B cell (primary cell): ENCODE data around the gene CPEB3. TPM values are rescaled to one million over a fixed set of nuclear protein-coding genes. Genes with fewer than 3 reads are reported as not detected.

Experiments used
- ATAC-seq: fragments of 200-7000 bp; cut with Tn5 transposase; one replicate; pipeline ENCODE4 v1.10.0; 2021; ENCODE audit warnings: low read depth, mild to moderate bottlenecking, moderate number of reproducible peaks, moderate library complexity
- CTCF ChIA-PET: fragments of 350-600 bp; sonication (Branson Sonifier 250); formaldehyde crosslinking; loops from one replicate; lab custom pipeline; 2021; ENCODE audit warnings: antibody characterized with exemption, inconsistent platforms; lab: Charles Lee
- POLR2A ChIA-PET: fragments of 350-600 bp; sonication (Branson Sonifier 250); formaldehyde crosslinking; loops from one replicate; lab custom pipeline; 2021; ENCODE audit warnings: antibody characterized with exemption; lab: Charles Lee
- DNase-seq: peaks from one replicate; pipeline ENCODE4 v3.0.0; 2013
- H2AFZ ChIP-seq: 2 replicates; pipeline ENCODE4 v1.6.1; 2012; ENCODE audit warnings: mild to moderate bottlenecking, low read depth, low read length; ENCODE audit not compliant: insufficient read depth, poor library complexity, severe bottlenecking
- H3K27ac ChIP-seq, 2 donors: 1 replicate in 1 of 2; 2 replicates in 1 of 2; pipeline ENCODE4 v1.5.1; 2012 to 2013; ENCODE audit warnings: low read length in 2 of 2, mild to moderate bottlenecking in 2 of 2, moderate library complexity in 1 of 2
- H3K27me3 ChIP-seq, 4 experiments: fragments of 200-600 bp in 1 of 4; sonication (generic) in 1 of 4; replicated peaks in 1 of 4; 1 replicate in 2 of 4; 2 replicates in 2 of 4; pipeline versions ENCODE4 v1.6.1 to v1.7.0; 2013 to 2016; ENCODE audit warnings: low read length in 3 of 4, mild to moderate bottlenecking in 2 of 4, mixed read lengths in 1 of 4, moderate library complexity in 1 of 4; ENCODE audit not compliant: insufficient read depth in 4 of 4, control insufficient read depth in 3 of 4; ENCODE audit errors: control extremely low read depth in 1 of 4
- H3K36me3 ChIP-seq, 2 experiments: replicated peaks in 1 of 2; 1 replicate in 1 of 2; 2 replicates in 1 of 2; pipeline versions ENCODE4 v1.6.1 to v1.7.1; 2013; ENCODE audit warnings: low read length in 1 of 2; ENCODE audit not compliant: insufficient read depth in 2 of 2, control insufficient read depth in 1 of 2; ENCODE audit errors: control extremely low read depth in 1 of 2, extremely low read depth in 1 of 2
- H3K4me1 ChIP-seq, 2 donors: fragments of 200-600 bp in 1 of 2; sonication (generic) in 1 of 2; 1 replicate in 1 of 2; 2 replicates in 1 of 2; pipeline versions ENCODE4 v1.5.1 to v1.6.1; 2013 to 2017; ENCODE audit warnings: low read length in 2 of 2; ENCODE audit not compliant: control insufficient read depth in 2 of 2, insufficient read depth in 2 of 2
- H3K4me2 ChIP-seq: replicated peaks from 2 replicates; pipeline ENCODE3; 2012; ENCODE audit warnings: mild to moderate bottlenecking, low read depth, low read length; ENCODE audit not compliant: poor library complexity, severe bottlenecking
- H3K4me3 ChIP-seq, 5 experiments: fragments of 200-600 bp in 1 of 5; sonication (generic) in 1 of 5; 1 replicate in 3 of 5; 2 replicates in 2 of 5; pipeline versions ENCODE4 v1.5.1 to v1.7.0; 2011 to 2016; ENCODE audit warnings: low read length in 4 of 5, mild to moderate bottlenecking in 4 of 5, low read depth in 2 of 5, control low read depth in 1 of 5, moderate library complexity in 1 of 5; ENCODE audit not compliant: insufficient read depth in 1 of 5; ENCODE audit errors: control extremely low read depth in 1 of 5, extremely low read depth in 1 of 5
- H3K79me2 ChIP-seq: fragments of 200-600 bp; sonication (generic); one replicate; pipeline ENCODE4 v1.6.0; 2016; ENCODE audit warnings: low read length; ENCODE audit not compliant: control insufficient read depth, insufficient read depth
- H3K9ac ChIP-seq: fragments of 200-600 bp; sonication (generic); 2 replicates; pipeline ENCODE4 v1.6.1; 2017; ENCODE audit warnings: mild to moderate bottlenecking, low read length, moderate library complexity
- H3K9me3 ChIP-seq, 3 donors: one replicate each; pipeline versions ENCODE4 v1.6.1 to v1.7.1; 2013; ENCODE audit warnings: low read length in 2 of 3; ENCODE audit not compliant: control insufficient read depth in 2 of 3, insufficient read depth in 1 of 3; ENCODE audit errors: control extremely low read depth in 1 of 3
- H4K20me1 ChIP-seq: 2 replicates; pipeline ENCODE4 v1.6.0; 2012; ENCODE audit warnings: mild to moderate bottlenecking, low read length; ENCODE audit not compliant: insufficient read depth, control insufficient read depth, poor library complexity, severe bottlenecking
- H3K27ac Mint-ChIP-seq: one replicate; pipeline ENCODE4 v1.8.0; 2021; ENCODE audit warnings: mixed read lengths
- H3K27me3 Mint-ChIP-seq: one replicate; pipeline ENCODE4 v1.8.0; 2021; ENCODE audit warnings: mixed read lengths
- H3K4me1 Mint-ChIP-seq: one replicate; pipeline ENCODE4 v1.8.0; 2021; ENCODE audit warnings: mixed read lengths
- H3K4me3 Mint-ChIP-seq: one replicate; pipeline ENCODE4 v1.8.0; 2021; ENCODE audit warnings: mixed read lengths
- H3K9me3 Mint-ChIP-seq: one replicate; pipeline ENCODE4 v1.8.0; 2022; ENCODE audit warnings: mixed read lengths; ENCODE audit not compliant: insufficient read depth
- EZH2 ChIP-seq: IDR thresholded peaks from 2 replicates; pipeline ENCODE4 v1.6.1; 2012; ENCODE audit warnings: borderline replicate concordance, low read depth, mild to moderate bottlenecking, moderate library complexity, low read length; ENCODE audit not compliant: insufficient read depth, poor library complexity, severe bottlenecking
- WGBS: methylation state at CpG from one replicate; pipeline ENCODE4 v1.1.5; 2013; ENCODE audit warnings: missing lambda C conversion rate; ENCODE audit not compliant: insufficient coverage; 5-methylcytosine and 5-hydroxymethylcytosine counted together
- intact Hi-C: fragments of 100-400 bp; cut with micrococcal nuclease; formaldehyde crosslinking; loops from one replicate; pipeline ENCODE4 v1.10.0; 2022
- polyA plus RNA-seq: library from polyadenylated mRNA; depleted of rRNA; stranded (reverse); fragments of >200 nt; gene quantifications from 2 replicates; pipeline ENCODE4 v1.2.3, GENCODE V29; 2012
- total RNA-seq, 2 donors: library from RNA; stranded (reverse); fragments of 120-200 nt in 1 of 2; gene quantifications; 1 replicate in 1 of 2; 2 replicates in 1 of 2; pipeline versions ENCODE4 v1.2.3 to v1.2.4, GENCODE V29; 2013 to 2022
- TF ChIP-seq, protein P1 (sequence below): fragments of 200-600 bp; IDR thresholded peaks from one replicate; pipeline ENCODE4 v1.8.0; 2022; ENCODE audit warnings: antibody characterized with exemption, mild to moderate bottlenecking

Gene CPEB3
- total and polyA plus RNA-seq, 2 donors (not counting 1 experiment from before 2014, with no cell fraction given), result 1.6 to 6.7 TPM

- Mint-ChIP-seq H3K4me3 (no peak overlapping the region), H3K4me1 (peaks cover 3% of the 10 kb centered on the region), H3K27ac (no peak overlapping the region), H3K27me3 (no peaks in the 10 kb centered on the region), H3K9me3 (no peaks in the 10 kb centered on the region)
- no peaks in the 10 kb centered on the region for H3K9me3 ChIP-seq
- POLR2A ChIA-PET, result no interaction called here
- no CpG with 5 or more reads among the region's 1 CpG for WGBS
- H3K27me3 ChIP-seq, result no peaks in the 10 kb centered on the region
- H4K20me1 ChIP-seq, result no peaks in the 10 kb centered on the region
- H2AFZ ChIP-seq, result no peak overlapping the region
- TF ChIP-seq, protein P1, sequence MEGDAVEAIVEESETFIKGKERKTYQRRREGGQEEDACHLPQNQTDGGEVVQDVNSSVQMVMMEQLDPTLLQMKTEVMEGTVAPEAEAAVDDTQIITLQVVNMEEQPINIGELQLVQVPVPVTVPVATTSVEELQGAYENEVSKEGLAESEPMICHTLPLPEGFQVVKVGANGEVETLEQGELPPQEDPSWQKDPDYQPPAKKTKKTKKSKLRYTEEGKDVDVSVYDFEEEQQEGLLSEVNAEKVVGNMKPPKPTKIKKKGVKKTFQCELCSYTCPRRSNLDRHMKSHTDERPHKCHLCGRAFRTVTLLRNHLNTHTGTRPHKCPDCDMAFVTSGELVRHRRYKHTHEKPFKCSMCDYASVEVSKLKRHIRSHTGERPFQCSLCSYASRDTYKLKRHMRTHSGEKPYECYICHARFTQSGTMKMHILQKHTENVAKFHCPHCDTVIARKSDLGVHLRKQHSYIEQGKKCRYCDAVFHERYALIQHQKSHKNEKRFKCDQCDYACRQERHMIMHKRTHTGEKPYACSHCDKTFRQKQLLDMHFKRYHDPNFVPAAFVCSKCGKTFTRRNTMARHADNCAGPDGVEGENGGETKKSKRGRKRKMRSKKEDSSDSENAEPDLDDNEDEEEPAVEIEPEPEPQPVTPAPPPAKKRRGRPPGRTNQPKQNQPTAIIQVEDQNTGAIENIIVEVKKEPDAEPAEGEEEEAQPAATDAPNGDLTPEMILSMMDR, result no peak
- no peak for TF ChIP-seq EZH2
- H3K4me2 ChIP-seq, result no peak overlapping the region
- ATAC-seq, result no peak
- CTCF ChIA-PET, result no interaction called here
- peaks cover 2% of the 10 kb centered on the region for H3K79me2 ChIP-seq
- H3K4me1 ChIP-seq, result peaks cover 0 to 4% of the 10 kb centered on the region in 2 donors
- DNase-seq, result no peak
- intact Hi-C loops, result loop anchor here (10.0 kb wide), 1 partner anchor 52 kb away; no protein-coding TSS in a partner anchor
- H3K36me3 ChIP-seq, result no peaks in the 10 kb centered on the region
- H3K27ac ChIP-seq, result no peak overlapping the region
- no peak overlapping the region for H3K9ac ChIP-seq
- H3K4me3 ChIP-seq, result no peak overlapping the region
Observed at GRCh38 chr10:92207061-92207460, 83.8 kb downstream of the CPEB3 start.

GRCh38 chr10:92203919-92204623 is 86.8 kb downstream of the CPEB3 start:
- Histone ChIP-seq H3K4me2 (no peak overlapping the region), H3K9ac (no peak overlapping the region), H3K27me3 (no peaks in the 10 kb centered on the region), H3K9me3 (no peaks in the 10 kb centered on the region), H3K4me3 (no peak overlapping the region), H3K79me2 (peaks cover 2% of the 10 kb centered on the region), H3K4me1 (no peaks in the 10 kb centered on the region), H3K36me3 (no peaks in the 10 kb centered on the region), H4K20me1 (no peaks in the 10 kb centered on the region), H3K27ac (no peak overlapping the region), H2AFZ (no peak overlapping the region)
- ATAC-seq (no peak), DNase-seq (no peak)
- ChIA-PET POLR2A (no interaction called here), CTCF (interaction anchor here (0.6 to 1.2 kb wide), 4 partner anchors 59 to 482 kb away, joined by 3 to 6 read pairs (median 4); no protein-coding TSS in a partner anchor)
- Mint-ChIP-seq H3K4me1 (no peaks in the 10 kb centered on the region), H3K27me3 (no peaks in the 10 kb centered on the region), H3K9me3 (no peaks in the 10 kb centered on the region), H3K4me3 (no peak overlapping the region), H3K27ac (no peak overlapping the region)
- TF ChIP-seq EZH2, result no peak
- TF ChIP-seq, protein P1, result no peak
- intact Hi-C loops, result loop anchor here (10.0 kb wide), 1 partner anchor 49 kb away; no protein-coding TSS in a partner anchor
- no CpG with 5 or more reads among the region's 6 CpGs for WGBS
